ENCODE data around the gene TLR3.
A peak's percentile ranks its signal among the peaks of the same experiment; 100 is the strongest.

The TLR3 gene

DNA sequence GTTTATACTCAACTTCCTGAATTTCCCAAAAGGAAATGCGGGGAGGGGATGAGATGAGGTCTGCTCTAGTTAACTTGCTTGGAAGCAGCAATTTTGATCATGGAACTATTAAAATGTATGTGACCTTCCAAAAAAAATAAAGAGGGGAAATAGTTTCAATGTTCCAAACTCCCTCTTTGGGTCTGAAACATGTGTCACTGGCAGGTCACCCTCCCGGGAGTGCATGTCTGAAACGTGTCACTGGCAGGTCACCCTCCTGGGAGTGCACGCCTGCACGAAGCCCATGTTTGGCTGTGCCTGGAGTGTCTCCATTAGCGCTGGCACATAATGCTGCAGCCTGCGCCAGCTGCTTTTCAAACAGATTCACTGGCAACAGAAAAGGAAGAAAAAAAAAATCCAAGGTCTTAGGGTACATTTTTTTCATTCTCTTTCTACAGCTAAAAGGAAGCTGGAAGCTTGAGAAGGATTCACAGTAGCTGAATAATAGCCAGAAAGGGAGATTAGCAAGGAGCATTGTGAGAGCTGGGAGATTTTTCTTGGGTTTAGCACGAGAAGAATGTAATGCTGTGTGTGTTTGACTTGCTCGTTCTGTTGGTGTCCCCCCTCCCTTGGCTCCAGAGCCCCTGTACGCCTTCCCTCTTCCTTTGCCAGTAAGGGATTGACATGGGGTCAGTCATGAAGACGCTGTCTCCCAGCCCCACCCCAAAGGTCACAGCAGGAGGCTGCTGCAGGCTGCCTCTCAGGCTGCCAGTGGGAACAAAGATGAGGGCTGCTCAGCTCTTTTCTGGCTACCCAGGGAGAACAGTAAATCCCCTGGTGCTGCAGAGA lies 39.2 kb upstream of the TLR3 start:
- POLR2A ChIA-PET: no interaction called here

DNA sequence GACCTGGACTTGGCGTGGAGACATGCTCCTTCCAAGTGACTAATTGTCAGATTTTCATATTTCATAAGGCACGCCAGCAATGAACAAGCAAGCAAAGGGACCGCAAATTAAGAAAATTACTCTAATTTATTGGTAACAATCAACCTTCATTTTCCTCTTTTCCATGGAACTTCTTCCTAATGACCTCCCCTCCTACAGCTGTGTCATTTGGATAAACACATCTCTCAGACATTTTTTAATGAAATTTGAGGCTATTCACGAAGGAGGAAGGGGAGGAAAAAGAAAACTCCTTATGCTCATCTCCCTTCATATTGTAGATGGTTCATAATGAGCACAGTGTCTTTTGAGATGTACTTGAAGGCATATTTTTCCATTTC lies 38.6 kb upstream of the TLR3 start:
- ChIA-PET CTCF (interaction anchor here (1.6 kb wide), 1 partner anchor 9 kb away, joined by 6 read pairs; no protein-coding TSS in a partner anchor), POLR2A (no interaction called here)

More for the DNA sequence above, 39.2 kb upstream of the TLR3 start:
- no peak overlapping the region for H3K27ac ChIP-seq (ENCODE audit: extremely low read depth, low read depth, low read length)
- H3K4me1 ChIP-seq (ENCODE audit: control insufficient read depth, insufficient read depth, low read length): no peaks in the 10 kb centered on the region
- CTCF ChIA-PET: interaction anchor here (0.6 to 1.6 kb wide), 2 partner anchors 8 to 895 kb away, joined by 3 to 6 read pairs; no protein-coding TSS in a partner anchor
- TF ChIP-seq ZIC2 (tag by site-specific recombination; IDR thresholded peaks at IDR 0.05) (peak; percentile 55; the same call in 1 of the 2 replicates), ZFP69B (tag by site-specific recombination; IDR thresholded peaks at IDR 0.05) (no peak)
- no peak overlapping the region for H3K4me3 ChIP-seq (ENCODE audit: low read depth, low read length)
- no peaks in the 10 kb centered on the region for H3K36me3 ChIP-seq (ENCODE audit: control insufficient read depth in 2 of 2, insufficient read depth in 1 of 2, low read length in 2 of 2)
- no peaks in the 10 kb centered on the region for H3K9me3 ChIP-seq (ENCODE audit: control insufficient read depth, insufficient read depth, low read depth, low read length)

More for the DNA sequence above, 38.6 kb upstream of the TLR3 start:
- no peak overlapping the region for H3K4me3 ChIP-seq (ENCODE audit: low read depth, low read length)
- TF ChIP-seq, protein P1, sequence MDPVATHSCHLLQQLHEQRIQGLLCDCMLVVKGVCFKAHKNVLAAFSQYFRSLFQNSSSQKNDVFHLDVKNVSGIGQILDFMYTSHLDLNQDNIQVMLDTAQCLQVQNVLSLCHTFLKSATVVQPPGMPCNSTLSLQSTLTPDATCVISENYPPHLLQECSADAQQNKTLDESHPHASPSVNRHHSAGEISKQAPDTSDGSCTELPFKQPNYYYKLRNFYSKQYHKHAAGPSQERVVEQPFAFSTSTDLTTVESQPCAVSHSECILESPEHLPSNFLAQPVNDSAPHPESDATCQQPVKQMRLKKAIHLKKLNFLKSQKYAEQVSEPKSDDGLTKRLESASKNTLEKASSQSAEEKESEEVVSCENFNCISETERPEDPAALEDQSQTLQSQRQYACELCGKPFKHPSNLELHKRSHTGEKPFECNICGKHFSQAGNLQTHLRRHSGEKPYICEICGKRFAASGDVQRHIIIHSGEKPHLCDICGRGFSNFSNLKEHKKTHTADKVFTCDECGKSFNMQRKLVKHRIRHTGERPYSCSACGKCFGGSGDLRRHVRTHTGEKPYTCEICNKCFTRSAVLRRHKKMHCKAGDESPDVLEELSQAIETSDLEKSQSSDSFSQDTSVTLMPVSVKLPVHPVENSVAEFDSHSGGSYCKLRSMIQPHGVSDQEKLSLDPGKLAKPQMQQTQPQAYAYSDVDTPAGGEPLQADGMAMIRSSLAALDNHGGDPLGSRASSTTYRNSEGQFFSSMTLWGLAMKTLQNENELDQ (tag by site-specific recombination; IDR thresholded peaks at IDR 0.05; ENCODE audit: low read depth): no peak
- TF ChIP-seq, protein P2, sequence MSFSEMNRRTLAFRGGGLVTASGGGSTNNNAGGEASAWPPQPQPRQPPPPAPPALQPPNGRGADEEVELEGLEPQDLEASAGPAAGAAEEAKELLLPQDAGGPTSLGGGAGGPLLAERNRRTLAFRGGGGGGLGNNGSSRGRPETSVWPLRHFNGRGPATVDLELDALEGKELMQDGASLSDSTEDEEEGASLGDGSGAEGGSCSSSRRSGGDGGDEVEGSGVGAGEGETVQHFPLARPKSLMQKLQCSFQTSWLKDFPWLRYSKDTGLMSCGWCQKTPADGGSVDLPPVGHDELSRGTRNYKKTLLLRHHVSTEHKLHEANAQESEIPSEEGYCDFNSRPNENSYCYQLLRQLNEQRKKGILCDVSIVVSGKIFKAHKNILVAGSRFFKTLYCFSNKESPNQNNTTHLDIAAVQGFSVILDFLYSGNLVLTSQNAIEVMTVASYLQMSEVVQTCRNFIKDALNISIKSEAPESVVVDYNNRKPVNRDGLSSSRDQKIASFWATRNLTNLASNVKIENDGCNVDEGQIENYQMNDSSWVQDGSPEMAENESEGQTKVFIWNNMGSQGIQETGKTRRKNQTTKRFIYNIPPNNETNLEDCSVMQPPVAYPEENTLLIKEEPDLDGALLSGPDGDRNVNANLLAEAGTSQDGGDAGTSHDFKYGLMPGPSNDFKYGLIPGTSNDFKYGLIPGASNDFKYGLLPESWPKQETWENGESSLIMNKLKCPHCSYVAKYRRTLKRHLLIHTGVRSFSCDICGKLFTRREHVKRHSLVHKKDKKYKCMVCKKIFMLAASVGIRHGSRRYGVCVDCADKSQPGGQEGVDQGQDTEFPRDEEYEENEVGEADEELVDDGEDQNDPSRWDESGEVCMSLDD (tag by site-specific recombination; IDR thresholded peaks at IDR 0.05): no peak
- TF ChIP-seq HOXA7 (CRISPR knock-in tag; IDR thresholded peaks at IDR 0.05; ENCODE audit: borderline replicate concordance) (no peak), ZBTB8A (tag by site-specific recombination; IDR thresholded peaks at IDR 0.05) (no peak), IKZF3 (tag by site-specific recombination; IDR thresholded peaks at IDR 0.05) (no peak), ZNF404 (tag by site-specific recombination; IDR thresholded peaks at IDR 0.05) (no peak), ZNF274 (IDR thresholded peaks at IDR 0.05; ENCODE audit: low read length) (no peak), ZNF274 (tag by site-specific recombination; IDR thresholded peaks at IDR 0.05; ENCODE audit: borderline replicate concordance) (no peak), ZNF426 (tag by site-specific recombination; IDR thresholded peaks at IDR 0.05) (no peak), MYNN (tag by site-specific recombination; IDR thresholded peaks at IDR 0.05; ENCODE audit: borderline replicate concordance) (no peak), GFI1B (tag by site-specific recombination; IDR thresholded peaks at IDR 0.05) (no peak), ZNF600 (tag by site-specific recombination; IDR thresholded peaks at IDR 0.05) (no peak)
- TF ChIP-seq, protein P3, sequence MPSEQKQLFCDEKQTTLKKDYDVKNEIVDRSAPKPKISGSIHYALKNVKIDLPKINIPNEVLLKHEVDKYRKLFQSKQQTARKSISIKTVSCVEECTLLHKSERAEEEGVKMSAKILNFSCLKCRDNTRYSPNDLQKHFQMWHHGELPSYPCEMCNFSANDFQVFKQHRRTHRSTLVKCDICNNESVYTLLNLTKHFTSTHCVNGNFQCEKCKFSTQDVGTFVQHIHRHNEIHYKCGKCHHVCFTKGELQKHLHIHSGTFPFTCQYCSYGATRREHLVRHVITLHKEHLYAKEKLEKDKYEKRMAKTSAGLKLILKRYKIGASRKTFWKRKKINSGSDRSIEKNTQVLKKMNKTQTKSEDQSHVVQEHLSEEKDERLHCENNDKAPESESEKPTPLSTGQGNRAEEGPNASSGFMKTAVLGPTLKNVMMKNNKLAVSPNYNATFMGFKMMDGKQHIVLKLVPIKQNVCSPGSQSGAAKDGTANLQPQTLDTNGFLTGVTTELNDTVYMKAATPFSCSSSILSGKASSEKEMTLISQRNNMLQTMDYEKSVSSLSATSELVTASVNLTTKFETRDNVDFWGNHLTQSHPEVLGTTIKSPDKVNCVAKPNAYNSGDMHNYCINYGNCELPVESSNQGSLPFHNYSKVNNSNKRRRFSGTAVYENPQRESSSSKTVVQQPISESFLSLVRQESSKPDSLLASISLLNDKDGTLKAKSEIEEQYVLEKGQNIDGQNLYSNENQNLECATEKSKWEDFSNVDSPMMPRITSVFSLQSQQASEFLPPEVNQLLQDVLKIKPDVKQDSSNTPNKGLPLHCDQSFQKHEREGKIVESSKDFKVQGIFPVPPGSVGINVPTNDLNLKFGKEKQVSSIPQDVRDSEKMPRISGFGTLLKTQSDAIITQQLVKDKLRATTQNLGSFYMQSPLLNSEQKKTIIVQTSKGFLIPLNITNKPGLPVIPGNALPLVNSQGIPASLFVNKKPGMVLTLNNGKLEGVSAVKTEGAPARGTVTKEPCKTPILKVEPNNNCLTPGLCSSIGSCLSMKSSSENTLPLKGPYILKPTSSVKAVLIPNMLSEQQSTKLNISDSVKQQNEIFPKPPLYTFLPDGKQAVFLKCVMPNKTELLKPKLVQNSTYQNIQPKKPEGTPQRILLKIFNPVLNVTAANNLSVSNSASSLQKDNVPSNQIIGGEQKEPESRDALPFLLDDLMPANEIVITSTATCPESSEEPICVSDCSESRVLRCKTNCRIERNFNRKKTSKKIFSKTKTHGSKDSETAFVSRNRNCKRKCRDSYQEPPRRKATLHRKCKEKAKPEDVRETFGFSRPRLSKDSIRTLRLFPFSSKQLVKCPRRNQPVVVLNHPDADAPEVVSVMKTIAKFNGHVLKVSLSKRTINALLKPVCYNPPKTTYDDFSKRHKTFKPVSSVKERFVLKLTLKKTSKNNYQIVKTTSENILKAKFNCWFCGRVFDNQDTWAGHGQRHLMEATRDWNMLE (tag by site-specific recombination; conservative IDR thresholded peaks at IDR 0.05; ENCODE audit: low read depth): no peak
- TF ChIP-seq, protein P4, sequence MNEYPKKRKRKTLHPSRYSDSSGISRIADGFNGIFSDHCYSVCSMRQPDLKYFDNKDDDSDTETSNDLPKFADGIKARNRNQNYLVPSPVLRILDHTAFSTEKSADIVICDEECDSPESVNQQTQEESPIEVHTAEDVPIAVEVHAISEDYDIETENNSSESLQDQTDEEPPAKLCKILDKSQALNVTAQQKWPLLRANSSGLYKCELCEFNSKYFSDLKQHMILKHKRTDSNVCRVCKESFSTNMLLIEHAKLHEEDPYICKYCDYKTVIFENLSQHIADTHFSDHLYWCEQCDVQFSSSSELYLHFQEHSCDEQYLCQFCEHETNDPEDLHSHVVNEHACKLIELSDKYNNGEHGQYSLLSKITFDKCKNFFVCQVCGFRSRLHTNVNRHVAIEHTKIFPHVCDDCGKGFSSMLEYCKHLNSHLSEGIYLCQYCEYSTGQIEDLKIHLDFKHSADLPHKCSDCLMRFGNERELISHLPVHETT (tag by site-specific recombination; IDR thresholded peaks at IDR 0.05): no peak
- H3K36me3 ChIP-seq (ENCODE audit: control insufficient read depth in 2 of 2, insufficient read depth in 1 of 2, low read length in 2 of 2): no peaks in the 10 kb centered on the region
- no peaks in the 10 kb centered on the region for H3K9me3 ChIP-seq (ENCODE audit: control insufficient read depth, insufficient read depth, low read depth, low read length)
- H3K4me1 ChIP-seq (ENCODE audit: control insufficient read depth, insufficient read depth, low read length): no peaks in the 10 kb centered on the region
- no peak overlapping the region for H3K27ac ChIP-seq (ENCODE audit: extremely low read depth, low read depth, low read length)
